NCI-H146 (cell line): ENCODE results near the gene EWSR1.
"Not testable (repeated sequence)": the region's sequence is repeated elsewhere in the genome, so short reads cannot be mapped to it uniquely, and the experiment has no call there.

ENCODE experiments used
- DNase-seq: peaks from one replicate; lab custom pipeline; 2025; lab: John Stamatoyannopoulos, UW

The EWSR1 gene

GRCh38 chr22:29339381-29340235 lies 71.5 kb downstream of the EWSR1 start:
- DNase-seq: no peak

- no peak for DNase-seq
Observed at GRCh38 chr22:29340566-29340965, 72.5 kb downstream of the EWSR1 start.

DNA sequence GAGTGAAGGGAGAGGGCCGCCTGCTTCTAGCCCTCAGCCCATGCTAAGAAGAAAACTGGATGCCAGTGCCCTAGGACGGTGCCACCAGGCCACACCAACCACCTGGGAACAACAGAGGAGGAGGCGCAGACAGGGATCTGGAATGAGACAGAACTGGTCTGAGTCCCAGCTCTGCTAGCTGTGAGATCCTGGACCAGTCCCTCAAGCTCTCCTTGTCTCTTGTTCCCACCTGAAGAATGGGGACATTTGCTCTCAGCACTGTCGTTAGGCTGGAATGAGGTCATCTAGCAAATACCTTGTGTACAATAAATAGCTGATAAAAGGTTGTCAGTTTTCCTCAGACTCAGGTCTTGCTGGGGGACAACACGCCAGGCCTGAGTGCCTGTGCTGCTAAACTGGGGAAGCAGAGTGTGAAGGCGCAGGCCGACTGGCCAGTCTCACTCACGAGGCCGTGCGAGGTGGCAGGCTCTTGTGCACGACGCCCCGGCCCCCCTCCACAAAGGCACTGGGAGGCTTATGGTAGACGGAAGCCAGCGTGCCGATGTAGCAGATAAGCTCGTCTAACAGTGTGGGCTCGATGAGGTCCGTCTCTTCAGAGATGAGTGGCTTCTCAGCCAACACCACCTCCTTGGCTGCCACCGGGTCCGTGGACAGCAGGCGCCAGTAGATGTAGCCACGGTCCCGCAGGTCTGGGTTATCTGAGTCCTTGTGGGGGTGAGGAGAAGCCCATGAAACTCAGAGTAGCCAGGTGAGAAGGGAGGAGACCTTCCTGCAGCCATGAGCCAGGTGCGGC lies 73.2 kb downstream of the EWSR1 start:
- DNase-seq: no peak

GRCh38 chr22:29341849-29342127 lies 73.7 kb downstream of the EWSR1 start:
- no peak for DNase-seq

- no peak for DNase-seq
Observed at GRCh38 chr22:29342177-29342576, 74.1 kb downstream of the EWSR1 start.

GRCh38 chr22:29342577-29343312 lies 74.7 kb downstream of the EWSR1 start:
- DNase-seq: no peak

DNA sequence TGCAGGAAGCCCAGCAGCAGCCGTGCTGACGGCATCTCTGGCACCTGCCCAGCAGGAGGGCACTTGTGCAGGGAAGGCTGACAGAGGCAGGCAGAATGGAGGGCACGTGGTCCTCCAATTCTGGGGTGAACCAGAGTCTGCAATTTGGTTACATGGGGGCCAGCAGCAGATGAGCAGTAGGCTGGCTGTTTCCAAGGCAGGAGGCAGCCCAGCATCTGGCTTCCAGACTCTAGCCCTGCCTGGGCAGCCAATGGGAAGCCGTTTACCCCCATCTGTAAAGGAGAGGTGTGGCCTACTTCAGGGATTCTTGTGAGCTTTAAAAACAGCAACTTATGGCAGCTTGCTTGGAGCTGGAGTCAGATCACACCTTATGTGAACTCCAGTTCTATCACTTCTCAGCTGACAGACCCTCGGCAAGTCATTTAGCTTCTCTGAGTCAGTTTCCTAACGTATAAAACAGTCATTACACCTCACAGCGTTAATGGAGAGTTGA lies 75.3 kb downstream of the EWSR1 start:
- no peak for DNase-seq

DNA sequence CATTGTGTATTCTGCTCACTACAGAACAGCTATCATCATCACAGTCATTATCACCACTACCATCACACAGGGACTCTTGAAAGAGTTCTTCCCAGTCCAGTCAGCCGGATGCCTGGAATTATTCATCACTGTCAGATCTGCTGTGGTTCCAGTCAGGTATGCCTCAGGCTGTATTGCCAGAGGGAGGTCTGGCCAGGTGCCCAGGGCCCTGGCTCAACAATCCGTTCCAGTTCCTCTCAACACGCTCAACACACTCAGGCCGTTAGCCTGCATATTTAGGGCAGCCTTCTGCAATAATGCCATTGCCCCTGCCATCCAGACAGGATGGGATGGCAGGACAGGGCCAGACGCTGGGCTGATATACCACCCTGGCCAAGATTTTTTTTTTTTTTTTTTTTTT lies 76.1 kb downstream of the EWSR1 start:
- DNase-seq: peak; percentile 90

DNA sequence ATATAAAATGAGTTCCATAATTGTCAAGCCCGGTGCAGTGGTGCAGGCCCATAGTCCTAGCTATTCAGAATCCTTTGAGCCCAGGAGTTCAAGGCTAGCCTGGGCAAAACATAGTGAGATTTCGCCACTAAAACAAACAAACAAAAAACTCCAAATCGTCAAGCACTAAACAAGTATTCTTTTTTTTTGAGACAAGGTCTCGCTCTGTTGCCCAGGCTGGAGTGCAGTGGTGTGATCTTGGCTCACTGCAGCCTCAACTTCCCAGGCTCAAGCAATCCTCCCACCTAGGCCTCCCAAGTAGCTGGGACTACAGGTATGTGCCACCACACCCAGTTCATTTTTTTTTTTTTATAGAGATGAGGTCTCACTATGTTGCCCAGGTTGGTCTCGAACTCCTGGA lies 76.8 kb downstream of the EWSR1 start:
- not testable (repeated sequence) for DNase-seq

DNA sequence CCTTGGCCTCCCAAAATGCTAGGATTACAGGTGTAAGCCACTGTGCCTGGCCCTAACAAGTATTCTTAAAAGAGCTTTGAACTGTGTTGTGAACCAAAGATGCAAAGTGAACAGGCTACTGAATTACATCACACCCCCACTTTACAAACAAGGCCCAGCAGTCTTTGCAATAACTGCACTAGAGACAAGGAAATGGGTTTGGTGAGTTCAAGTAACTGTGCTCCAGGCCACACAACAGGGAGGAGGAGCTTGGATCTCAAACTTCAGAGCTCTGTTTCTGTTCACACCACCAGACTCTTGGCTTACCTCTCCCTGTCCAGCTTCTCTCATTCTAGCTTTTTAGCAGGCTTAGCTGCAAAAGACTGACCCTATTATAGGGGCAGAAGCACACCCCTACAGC lies 77.9 kb downstream of the EWSR1 start:
- no peak for DNase-seq

- DNase-seq: no peak
Observed at GRCh38 chr22:29346659-29347058, 78.6 kb downstream of the EWSR1 start.

- no peak for DNase-seq
Observed at GRCh38 chr22:29348041-29348440, 80.0 kb downstream of the EWSR1 start.

- no peak for DNase-seq
Observed at GRCh38 chr22:29348956-29349355, 80.9 kb downstream of the EWSR1 start.
